Tibial artery (tissue), 4 donors: Measurements from ENCODE around the gene UBE2U.
"Not testable (repeated sequence)": the region's sequence is repeated elsewhere in the genome, so short reads cannot be mapped to it uniquely, and the experiment has no call there.

ENCODE experiments used
- DNase-seq, 2 donors: peaks; one replicate each; pipeline ENCODE4 v3.0.0-alpha.2; 2019
- H3K27ac ChIP-seq, 2 donors: fragments of 200-600 bp; sonication (generic) in 1 of 2; 1 replicate in 1 of 2; 2 replicates in 1 of 2; pipeline ENCODE4 v1.5.1; 2018 to 2019; ENCODE audit warnings: mild to moderate bottlenecking in 1 of 2
- H3K27me3 ChIP-seq, 2 donors: fragments of 200-600 bp; sonication (generic) in 1 of 2; one replicate each; pipeline versions ENCODE4 v1.5.1 to v1.6.0; 2016 to 2019
- H3K36me3 ChIP-seq, 3 donors: fragments of 200-600 bp; sonication (generic) in 2 of 3; one replicate each; pipeline ENCODE4 v1.5.1; 2016 to 2019; ENCODE audit warnings: mild to moderate bottlenecking in 2 of 3
- H3K4me1 ChIP-seq, 4 donors: fragments of 200-600 bp; sonication (generic) in 2 of 4; 1 replicate in 3 of 4; 2 replicates in 1 of 4; pipeline ENCODE4 v1.5.1; 2016 to 2019
- H3K4me3 ChIP-seq, 2 donors: fragments of 200-600 bp; sonication (generic) in 1 of 2; 1 replicate in 1 of 2; 2 replicates in 1 of 2; pipeline ENCODE4 v1.5.1; 2018 to 2019; ENCODE audit warnings: mild to moderate bottlenecking in 2 of 2
- H3K9me3 ChIP-seq, 3 donors: fragments of 200-600 bp; sonication (generic) in 1 of 3; one replicate each; pipeline ENCODE4 v1.5.1; 2016 to 2019
- CTCF ChIP-seq, 2 experiments: fragments of 200-600 bp in 1 of 2; fragments of 450-650 bp in 1 of 2; IDR thresholded peaks; one replicate each; pipeline ENCODE4 v1.5.1; 2017 to 2019; ENCODE audit warnings: antibody characterized with exemption in 2 of 2, mild to moderate bottlenecking in 1 of 2, moderate library complexity in 1 of 2
- intact Hi-C: fragments of 100-400 bp; cut with DNase I; formaldehyde crosslinking; loops from one replicate; pipeline ENCODE4 v1.15.0; 2023; ENCODE audit warnings: low total_unique reads

UBE2U gene

GRCh38 chr1:64236541-64236954 lies 33.1 kb downstream of the UBE2U start:
- intact Hi-C loops, result no loop called here
- no peaks in the 10 kb centered on the region for H3K9me3 ChIP-seq
- no peak for DNase-seq

GRCh38 chr1:64239519-64239918 lies 36.1 kb downstream of the UBE2U start:
- DNase-seq, H3K4me1 ChIP-seq, H3K36me3 ChIP-seq, H3K9me3 ChIP-seq, H3K4me3 ChIP-seq, H3K27me3 ChIP-seq, H3K27ac ChIP-seq, intact Hi-C loops: not testable (repeated sequence)

More at GRCh38 chr1:64236541-64236954, 33.1 kb downstream of the UBE2U start:
- Histone ChIP-seq H3K36me3 (no peaks in the 10 kb centered on the region), H3K27me3 (no peaks in the 10 kb centered on the region), H3K4me1 (no peaks in the 10 kb centered on the region), H3K4me3 (no peak overlapping the region), H3K27ac (no peak overlapping the region)
- no peak for TF ChIP-seq CTCF (IDR thresholded peaks at IDR 0.05)

GRCh38 chr1:64240206-64240605 lies 36.8 kb downstream of the UBE2U start:
- no peak overlapping the region for H3K27ac ChIP-seq
- TF ChIP-seq CTCF (IDR thresholded peaks at IDR 0.05), result no peak
- intact Hi-C loops, result no loop called here

GRCh38 chr1:64241069-64241468 lies 37.6 kb downstream of the UBE2U start:
- Histone ChIP-seq H3K9me3 (no peaks in the 10 kb centered on the region), H3K27me3 (no peaks in the 10 kb centered on the region), H3K4me3 (no peak overlapping the region), H3K4me1 (peaks cover 0 to 6% (median 0%) of the 10 kb centered on the region in 4 donors), H3K36me3 (no peaks in the 10 kb centered on the region), H3K27ac (no peak overlapping the region)
- intact Hi-C loops, result no loop called here
- no peak for DNase-seq
- no peak for TF ChIP-seq CTCF (IDR thresholded peaks at IDR 0.05)

More at GRCh38 chr1:64240206-64240605, 36.8 kb downstream of the UBE2U start:
- Histone ChIP-seq H3K4me1 (peaks cover 0 to 6% (median 0%) of the 10 kb centered on the region in 4 donors), H3K27me3 (no peaks in the 10 kb centered on the region), H3K4me3 (no peak overlapping the region), H3K9me3 (no peaks in the 10 kb centered on the region), H3K36me3 (no peaks in the 10 kb centered on the region)
- no peak for DNase-seq

GRCh38 chr1:64242895-64243756 lies 39.7 kb downstream of the UBE2U start:
- Histone ChIP-seq H3K36me3 (no peaks in the 10 kb centered on the region), H3K4me1 (peaks cover 0 to 6% (median 0%) of the 10 kb centered on the region in 4 donors), H3K27me3 (no peaks in the 10 kb centered on the region), H3K9me3 (no peaks in the 10 kb centered on the region), H3K27ac (no peak overlapping the region), H3K4me3 (no peak overlapping the region)
- peak; percentile 56 to 84 for TF ChIP-seq CTCF (IDR thresholded peaks at IDR 0.05)
- no peak for DNase-seq
- intact Hi-C loops, result no loop called here

GRCh38 chr1:64243757-64244080 lies 40.3 kb downstream of the UBE2U start:
- Histone ChIP-seq H3K9me3 (no peaks in the 10 kb centered on the region), H3K27me3 (no peaks in the 10 kb centered on the region), H3K4me1 (peaks cover 0 to 6% (median 0%) of the 10 kb centered on the region in 4 donors), H3K36me3 (no peaks in the 10 kb centered on the region), H3K4me3 (no peak overlapping the region), H3K27ac (no peak overlapping the region)
- intact Hi-C loops, result loop anchor here (2.0 kb wide), 1 partner anchor 569 kb away; no protein-coding TSS in a partner anchor
- TF ChIP-seq CTCF (IDR thresholded peaks at IDR 0.05), result no peak
- DNase-seq, result no peak
